CD4-positive, alpha-beta memory T cell (primary cell): ENCODE results near the gene PDIA5. TPM values are rescaled to one million over a fixed set of nuclear protein-coding genes. Genes with fewer than 3 reads are reported as not detected.

Source experiments
- CTCF ChIA-PET: fragments of 350-600 bp; sonication (Branson Sonifier 250); formaldehyde crosslinking; loops from one replicate; lab custom pipeline; 2021; ENCODE audit warnings: inconsistent platforms; ENCODE audit not compliant: partially characterized antibody; lab: Charles Lee
- POLR2A ChIA-PET: fragments of 350-600 bp; sonication (Branson Sonifier 250); formaldehyde crosslinking; loops from one replicate; lab custom pipeline; 2021; ENCODE audit not compliant: partially characterized antibody; lab: Charles Lee
- DNase-seq, 5 donors: peaks; one replicate each; pipeline versions ENCODE4 v3.0.0 to v3.0.0-alpha.2; 2020 to 2022; ENCODE audit warnings: mixed read lengths in 1 of 5
- H3K27ac ChIP-seq: one replicate; pipeline ENCODE4 v1.7.0; 2013; ENCODE audit warnings: low read depth, low read length
- H3K27me3 ChIP-seq: 2 replicates; pipeline ENCODE4 v1.7.0; 2013; ENCODE audit warnings: mild to moderate bottlenecking, low read length, moderate library complexity; ENCODE audit not compliant: insufficient read depth
- H3K36me3 ChIP-seq: 2 replicates; pipeline ENCODE4 v1.7.0; 2013; ENCODE audit warnings: mild to moderate bottlenecking, low read length, moderate library complexity; ENCODE audit not compliant: insufficient read depth
- H3K4me1 ChIP-seq: 2 replicates; pipeline ENCODE4 v1.7.0; 2013; ENCODE audit warnings: mild to moderate bottlenecking, low read length, moderate library complexity; ENCODE audit not compliant: insufficient read depth
- H3K4me3 ChIP-seq, 2 donors: one replicate each; pipeline ENCODE4 v1.7.0; 2013; ENCODE audit warnings: low read length in 2 of 2, mild to moderate bottlenecking in 1 of 2
- H3K9me3 ChIP-seq, 2 donors: one replicate each; pipeline ENCODE4 v1.7.0; 2013; ENCODE audit warnings: low read length in 2 of 2, control low read depth in 1 of 2; ENCODE audit not compliant: control insufficient read depth in 1 of 2
- H3K27ac Mint-ChIP-seq, 7 donors: one replicate each; pipeline ENCODE4 v1.8.0; 2020 to 2021; ENCODE audit warnings: mixed read lengths in 7 of 7, mild to moderate bottlenecking in 6 of 7, inconsistent platforms in 3 of 7, moderate library complexity in 3 of 7
- H3K27me3 Mint-ChIP-seq, 2 donors: one replicate each; pipeline ENCODE4 v1.8.0; 2020 to 2021; ENCODE audit warnings: mixed read lengths in 2 of 2
- H3K36me3 Mint-ChIP-seq, 2 donors: one replicate each; pipeline ENCODE4 v1.8.0; 2020 to 2021; ENCODE audit warnings: mixed read lengths in 2 of 2, inconsistent platforms in 1 of 2, mild to moderate bottlenecking in 1 of 2
- H3K4me1 Mint-ChIP-seq, 4 donors: one replicate each; pipeline ENCODE4 v1.8.0; 2020 to 2021; ENCODE audit warnings: mixed read lengths in 4 of 4, mild to moderate bottlenecking in 1 of 4
- H3K4me3 Mint-ChIP-seq, 8 donors: one replicate each; pipeline ENCODE4 v1.8.0; 2020 to 2021; ENCODE audit warnings: mixed read lengths in 8 of 8, mild to moderate bottlenecking in 7 of 8, moderate library complexity in 6 of 8, inconsistent platforms in 3 of 8
- H3K9me3 Mint-ChIP-seq, 8 donors: one replicate each; pipeline ENCODE4 v1.8.0; 2020 to 2021; ENCODE audit warnings: mixed read lengths in 8 of 8, mild to moderate bottlenecking in 5 of 8, inconsistent platforms in 3 of 8, moderate library complexity in 1 of 8
- intact Hi-C: fragments of 100-400 bp; cut with micrococcal nuclease; formaldehyde crosslinking; loops from one replicate; pipeline ENCODE4 v1.15.1; 2023
- polyA plus RNA-seq, 2 donors: library from polyadenylated mRNA; unstranded; fragments of 300-500 nt; fragmentation: Illumina TruSeq; gene quantifications; one replicate each; pipeline ENCODE4 v1.2.3, GENCODE V29; 2021
- total RNA-seq, 2 experiments: library from RNA; stranded (reverse); gene quantifications; one replicate each; pipeline ENCODE4 v1.2.3, GENCODE V29; 2021

Gene PDIA5
- total and polyA plus RNA-seq, 4 experiments from 2014 or later, result 3.0 to 7.0 (median 5.6) TPM

- no peak overlapping the region for H3K27ac ChIP-seq
- POLR2A ChIA-PET, result no interaction called here
These were observed 86.5 kb downstream of the PDIA5 start for GRCh38 chr3:123153125-123154019.

DNA sequence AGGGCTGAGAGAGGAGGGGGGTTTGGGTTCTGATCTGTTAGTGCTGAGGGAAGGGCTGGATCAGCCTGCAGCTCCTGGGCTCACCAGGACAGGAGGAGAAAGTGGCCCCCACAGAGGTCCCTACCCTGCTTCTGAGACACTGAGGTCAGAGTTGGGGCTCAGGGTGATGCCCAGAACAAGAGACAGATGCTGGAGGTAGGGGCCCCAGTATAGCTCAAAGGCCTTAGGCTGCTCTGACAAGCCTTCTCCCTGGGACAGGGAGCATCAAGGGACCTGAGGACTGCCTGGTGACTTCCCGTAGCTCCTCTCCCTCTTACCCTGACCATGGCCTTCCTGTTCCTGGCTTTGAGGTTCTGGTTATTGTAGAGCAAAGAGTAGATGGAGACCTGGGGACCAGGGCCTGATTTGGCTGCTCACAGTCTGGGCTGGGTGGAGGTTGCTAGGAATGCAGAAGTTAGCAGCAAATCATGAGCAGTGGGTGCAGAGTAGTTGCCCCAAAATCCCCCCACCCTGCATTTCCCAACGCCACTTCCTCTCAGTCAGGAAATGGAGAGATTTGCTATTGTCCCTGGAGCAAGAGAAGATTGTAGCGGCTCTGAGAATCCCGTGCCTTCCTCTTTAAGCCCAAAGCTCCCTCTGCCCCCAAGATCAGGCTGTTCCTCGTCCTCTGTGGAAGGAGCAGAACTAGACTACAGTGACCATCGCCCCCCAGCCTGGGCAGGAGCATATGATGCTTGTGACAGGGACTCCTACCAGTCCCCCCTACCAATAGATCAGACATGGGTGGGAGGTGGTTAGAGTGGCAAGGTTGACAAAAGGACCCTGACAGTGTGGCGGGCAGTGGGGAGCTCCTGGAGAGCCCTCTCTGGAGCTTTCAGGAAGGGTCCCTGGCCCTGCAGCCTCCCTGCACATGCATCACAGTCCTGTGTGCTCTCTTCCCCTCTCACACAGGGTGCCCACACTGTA, 87.5 kb downstream of the PDIA5 start:
- H3K9me3 Mint-ChIP-seq, result peaks cover 0 to 11% (median 5%) of the 10 kb centered on the region in 8 donors
- peaks cover 0 to 3% of the 10 kb centered on the region in 2 donors for H3K9me3 ChIP-seq
- H3K27ac Mint-ChIP-seq, result no peak overlapping the region
- H3K27ac ChIP-seq, result no peak overlapping the region
- ChIA-PET CTCF (no interaction called here), POLR2A (no interaction called here)
- intact Hi-C loops, result no loop called here
- no peaks in the 10 kb centered on the region for H3K36me3 ChIP-seq
- H3K4me1 ChIP-seq, result no peaks in the 10 kb centered on the region
- H3K4me3 Mint-ChIP-seq, result no peak overlapping the region
- H3K4me3 ChIP-seq, result no peak overlapping the region
- peaks cover 21 to 22% of the 10 kb centered on the region in 2 donors for H3K36me3 Mint-ChIP-seq
- peaks cover 0 to 3% (median 0%) of the 10 kb centered on the region in 4 donors for H3K4me1 Mint-ChIP-seq
- no peaks in the 10 kb centered on the region for H3K27me3 ChIP-seq
- DNase-seq, result no peak
- no peaks in the 10 kb centered on the region for H3K27me3 Mint-ChIP-seq

More at GRCh38 chr3:123153125-123154019, 86.5 kb downstream of the PDIA5 start:
- no peaks in the 10 kb centered on the region for H3K27me3 ChIP-seq
- Mint-ChIP-seq H3K36me3 (peaks cover 27 to 29% of the 10 kb centered on the region in 2 donors), H3K27ac (peak overlapping the region in 4 of 7 donors; percentile 31 to 59 (median 51)), H3K27me3 (no peaks in the 10 kb centered on the region), H3K4me3 (no peak overlapping the region), H3K9me3 (peaks cover 0 to 11% (median 5%) of the 10 kb centered on the region in 8 donors), H3K4me1 (peaks cover 0 to 5% (median 0%) of the 10 kb centered on the region in 4 donors)
- no peak overlapping the region for H3K4me3 ChIP-seq
- H3K36me3 ChIP-seq, result no peaks in the 10 kb centered on the region
- CTCF ChIA-PET, result no interaction called here
- no peaks in the 10 kb centered on the region for H3K4me1 ChIP-seq
- DNase-seq, result no peak
- peaks cover 0 to 3% of the 10 kb centered on the region in 2 donors for H3K9me3 ChIP-seq
- intact Hi-C loops, result no loop called here

DNA sequence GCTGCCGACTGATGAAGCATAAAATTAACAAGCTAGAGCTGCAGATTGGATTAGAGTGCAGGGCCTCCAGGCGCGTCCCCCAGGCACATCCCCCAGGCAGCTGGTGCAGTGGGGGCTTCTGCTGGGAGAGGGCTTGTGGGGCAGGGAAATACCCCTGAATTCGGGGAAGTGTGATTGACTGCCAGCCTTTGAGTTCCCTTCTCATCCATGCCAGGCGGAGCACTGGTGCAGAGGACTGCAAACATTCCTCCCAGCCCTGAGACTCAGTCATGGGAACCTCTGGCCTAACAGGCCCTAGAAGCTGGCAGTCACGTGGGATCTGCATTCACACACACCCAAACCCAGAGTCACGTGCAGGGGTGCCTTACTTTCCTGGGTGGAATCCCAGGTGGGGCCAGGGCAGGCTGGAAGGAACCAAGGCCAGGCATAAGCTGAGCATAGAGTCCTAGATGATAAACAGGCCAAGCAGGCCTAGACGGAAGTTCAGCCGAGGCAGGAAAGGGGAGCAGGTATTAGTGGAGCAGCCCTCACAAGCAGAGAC, 88.7 kb downstream of the PDIA5 start:
- no peak overlapping the region for H3K4me3 ChIP-seq
- Mint-ChIP-seq H3K36me3 (peaks cover 22 to 25% of the 10 kb centered on the region in 2 donors), H3K9me3 (peaks cover 0 to 11% (median 5%) of the 10 kb centered on the region in 8 donors), H3K27ac (no peak overlapping the region), H3K4me3 (no peak overlapping the region), H3K4me1 (peaks cover 0 to 3% (median 0%) of the 10 kb centered on the region in 4 donors), H3K27me3 (no peaks in the 10 kb centered on the region)
- no peak overlapping the region for H3K27ac ChIP-seq
- H3K36me3 ChIP-seq, result no peaks in the 10 kb centered on the region
- H3K27me3 ChIP-seq, result no peaks in the 10 kb centered on the region
- intact Hi-C loops, result no loop called here
- H3K4me1 ChIP-seq, result no peaks in the 10 kb centered on the region
- ChIA-PET CTCF (no interaction called here), POLR2A (no interaction called here)
- H3K9me3 ChIP-seq, result peaks cover 0 to 3% of the 10 kb centered on the region in 2 donors
- no peak for DNase-seq

- no peaks in the 10 kb centered on the region for H3K27me3 ChIP-seq
- H3K36me3 ChIP-seq, result no peaks in the 10 kb centered on the region
- Mint-ChIP-seq H3K27me3 (no peaks in the 10 kb centered on the region), H3K36me3 (peaks cover 24 to 25% of the 10 kb centered on the region in 2 donors), H3K9me3 (peaks cover 0 to 10% (median 5%) of the 10 kb centered on the region in 8 donors), H3K27ac (no peak overlapping the region), H3K4me3 (no peak overlapping the region), H3K4me1 (peaks cover 0 to 3% (median 0%) of the 10 kb centered on the region in 4 donors)
- no peak overlapping the region for H3K27ac ChIP-seq
- H3K4me3 ChIP-seq, result no peak overlapping the region
- intact Hi-C loops, result no loop called here
- CTCF ChIA-PET, result no interaction called here
- POLR2A ChIA-PET, result no interaction called here
- no peak for DNase-seq
- H3K4me1 ChIP-seq, result no peaks in the 10 kb centered on the region
- H3K9me3 ChIP-seq, result peaks cover 0 to 3% of the 10 kb centered on the region in 2 donors
These were observed 89.6 kb downstream of the PDIA5 start for GRCh38 chr3:123156276-123156995.

DNA sequence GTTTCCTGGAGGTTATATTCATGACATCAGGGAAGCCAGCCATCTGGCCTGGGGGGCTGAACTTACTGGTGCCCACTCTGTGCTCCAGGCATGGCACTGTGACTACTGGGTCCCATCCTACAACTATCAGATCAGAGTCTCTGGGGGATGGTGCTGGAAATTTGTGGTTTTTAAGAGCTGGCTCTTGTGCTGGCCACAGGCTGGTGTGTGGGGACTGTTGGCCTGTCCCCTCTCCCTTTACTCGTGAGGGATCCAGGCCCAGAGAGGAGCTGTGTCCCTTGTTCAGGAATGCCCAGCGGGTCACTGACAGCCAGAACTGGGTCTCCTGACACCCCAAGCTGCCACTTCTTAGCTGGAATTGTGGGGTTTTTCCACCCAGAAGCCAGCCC, 90.4 kb downstream of the PDIA5 start:
- intact Hi-C loops, result no loop called here
- no peak overlapping the region for H3K27ac ChIP-seq
- Mint-ChIP-seq H3K36me3 (peaks cover 21 to 25% of the 10 kb centered on the region in 2 donors), H3K27me3 (no peaks in the 10 kb centered on the region), H3K4me1 (no peaks in the 10 kb centered on the region), H3K9me3 (peaks cover 0 to 5% (median under 1%) of the 10 kb centered on the region in 8 donors), H3K4me3 (no peak overlapping the region), H3K27ac (no peak overlapping the region)
- ChIA-PET CTCF (no interaction called here), POLR2A (no interaction called here)
- no peak overlapping the region for H3K4me3 ChIP-seq
- H3K4me1 ChIP-seq, result no peaks in the 10 kb centered on the region
- no peaks in the 10 kb centered on the region for H3K36me3 ChIP-seq
- no peaks in the 10 kb centered on the region for H3K9me3 ChIP-seq
- no peaks in the 10 kb centered on the region for H3K27me3 ChIP-seq
- no peak for DNase-seq

DNA sequence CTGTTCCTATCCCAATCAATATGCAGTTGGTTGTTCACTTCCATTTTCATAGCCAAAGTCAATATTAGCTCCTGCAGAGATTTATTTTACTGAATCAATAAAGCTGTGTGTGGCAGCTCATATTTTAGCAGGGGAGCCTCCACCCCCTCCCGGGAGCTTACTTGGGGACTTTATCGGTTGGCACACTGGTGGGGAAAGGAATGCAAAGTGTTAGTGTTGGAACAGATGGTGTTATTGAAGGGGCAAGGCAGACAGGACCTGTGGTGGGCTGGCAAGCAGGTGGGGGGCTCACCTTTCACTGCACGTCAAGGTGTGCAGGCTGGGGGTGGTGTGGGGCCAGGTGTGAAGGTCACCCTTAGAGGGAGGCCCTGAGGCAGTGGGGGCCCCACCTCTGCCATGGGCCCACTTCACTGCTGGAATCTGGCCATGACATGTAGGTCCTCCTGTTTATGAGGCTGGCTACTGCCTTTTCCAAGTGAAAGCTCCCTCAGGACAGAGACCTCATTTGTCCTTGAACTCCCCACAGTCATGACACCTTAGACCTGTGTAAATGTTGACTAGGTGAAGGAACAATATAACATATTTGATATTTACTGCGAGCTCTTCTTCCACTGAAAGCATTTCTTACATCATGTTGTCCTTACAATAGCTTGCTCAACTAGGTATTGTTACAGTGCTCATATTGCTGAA, 90.9 kb downstream of the PDIA5 start:
- POLR2A ChIA-PET, result no interaction called here
- Histone ChIP-seq H3K36me3 (no peaks in the 10 kb centered on the region), H3K4me3 (no peak overlapping the region), H3K4me1 (no peaks in the 10 kb centered on the region), H3K27me3 (no peaks in the 10 kb centered on the region), H3K9me3 (no peaks in the 10 kb centered on the region), H3K27ac (no peak overlapping the region)
- H3K27ac Mint-ChIP-seq, result no peak overlapping the region
- DNase-seq, result no peak
- H3K4me1 Mint-ChIP-seq, result no peaks in the 10 kb centered on the region
- H3K9me3 Mint-ChIP-seq, result peaks cover 0 to 2% (median 0%) of the 10 kb centered on the region in 8 donors
- intact Hi-C loops, result no loop called here
- no peak overlapping the region for H3K4me3 Mint-ChIP-seq
- H3K36me3 Mint-ChIP-seq, result peaks cover 23 to 26% of the 10 kb centered on the region in 2 donors
- H3K27me3 Mint-ChIP-seq, result no peaks in the 10 kb centered on the region
- CTCF ChIA-PET, result no interaction called here
